CD4-positive, alpha-beta T cell treated with Interleukin-10 for 1 hour (primary cell): ENCODE measurements around the gene LIME1.

ENCODE experiments used
- DNase-seq: peaks from one replicate; pipeline ENCODE4 v3.0.0-alpha.2; 2020

The LIME1 gene

GRCh38 chr20:63739130-63740069 is 2.9 kb downstream of the LIME1 start, which contains the start of gene SLC2A4RG:
Gene SLC2A4RG (plus strand): TSS chr20:63739776. CDS start chr20:63739913, 137 bp downstream.
- DNase-seq, result peak; percentile 82

- peak; percentile 74 for DNase-seq
These were observed 3.7 kb downstream of the LIME1 start for GRCh38 chr20:63740070-63740626.

GRCh38 chr20:63740627-63741353 is 4.3 kb downstream of the LIME1 start:
- DNase-seq, result peak; percentile 40

GRCh38 chr20:63741354-63741675 is 4.9 kb downstream of the LIME1 start:
- DNase-seq, result no peak

GRCh38 chr20:63741676-63742380 is 5.4 kb downstream of the LIME1 start:
- DNase-seq, result no peak

- no peak for DNase-seq
These were observed 6.0 kb downstream of the LIME1 start for GRCh38 chr20:63742381-63743024.

- no peak for DNase-seq
These were observed 6.9 kb downstream of the LIME1 start for GRCh38 chr20:63743210-63743970.

- no peak for DNase-seq
These were observed 7.7 kb downstream of the LIME1 start for GRCh38 chr20:63744158-63744557.

GRCh38 chr20:63744574-63745423 is 8.3 kb downstream of the LIME1 start:
- DNase-seq, result no peak

GRCh38 chr20:63745424-63745805 is 9.0 kb downstream of the LIME1 start:
- DNase-seq, result no peak

GRCh38 chr20:63745961-63746731 is 9.7 kb downstream of the LIME1 start:
- no peak for DNase-seq

GRCh38 chr20:63746751-63747315 is 10.4 kb downstream of the LIME1 start:
- no peak for DNase-seq

- no peak for DNase-seq
These were observed 11.2 kb downstream of the LIME1 start for GRCh38 chr20:63747622-63748069.

GRCh38 chr20:63748070-63748933 is 11.8 kb downstream of the LIME1 start:
- no peak for DNase-seq

- no peak for DNase-seq
These were observed 12.4 kb downstream of the LIME1 start for GRCh38 chr20:63748934-63749270.

- DNase-seq, result no peak
These were observed 13.4 kb downstream of the LIME1 start for GRCh38 chr20:63749597-63750508.

GRCh38 chr20:63750807-63751470 is 14.5 kb downstream of the LIME1 start:
- peak; percentile 66 for DNase-seq
